ENCODE results near the gene LYPLAL1. TPM values are rescaled to one million over a fixed set of nuclear protein-coding genes. Genes with fewer than 3 reads are reported as not detected.

The LYPLAL1 gene
- polyA plus RNA-seq, 1 experiment, result 30.1 TPM

- CTCF ChIA-PET, result interaction anchor here (1.5 to 2.2 kb wide), 3 partner anchors 9 to 408 kb away, joined by 4 to 7 read pairs (median 5); no protein-coding TSS in a partner anchor
- Histone ChIP-seq H3K9me3 (ENCODE audit: control insufficient read depth, insufficient read depth, low read length) (no peaks in the 10 kb centered on the region), H3K27me3 (ENCODE audit: control insufficient read depth, insufficient read depth, low read length) (no peaks in the 10 kb centered on the region), H3K27ac (ENCODE audit: low read depth, low read length) (no peak overlapping the region), H3K4me3 (ENCODE audit: low read depth, low read length) (no peak overlapping the region)
- TF ChIP-seq CTCF (IDR thresholded peaks at IDR 0.05; ENCODE audit: low read depth, low read length), result no peak
- POLR2A ChIA-PET, result no interaction called here
- no peak for DNase-seq (ENCODE audit: low read depth, low spot score)
Measured at GRCh38 chr1:219159946-219160645, 13.6 kb upstream of the LYPLAL1 start.

GRCh38 chr1:219160967-219161366, 12.7 kb upstream of the LYPLAL1 start:
- POLR2A ChIA-PET, result interaction anchor here (0.5 to 0.7 kb wide), 2 partner anchors 194 to 437 kb away, joined by 3 to 4 read pairs; no protein-coding TSS in a partner anchor
- no peak for DNase-seq (ENCODE audit: low read depth, low spot score)
- no peak for TF ChIP-seq CTCF (IDR thresholded peaks at IDR 0.05; ENCODE audit: low read depth, low read length)
- CTCF ChIA-PET, result interaction anchor here (1.1 to 2.2 kb wide), 4 partner anchors 10 to 407 kb away, joined by 4 to 7 read pairs (median 4); no protein-coding TSS in a partner anchor
- Histone ChIP-seq H3K27ac (ENCODE audit: low read depth, low read length) (no peak overlapping the region), H3K9me3 (ENCODE audit: control insufficient read depth, insufficient read depth, low read length) (no peaks in the 10 kb centered on the region), H3K27me3 (ENCODE audit: control insufficient read depth, insufficient read depth, low read length) (no peaks in the 10 kb centered on the region), H3K4me3 (ENCODE audit: low read depth, low read length) (no peak overlapping the region)

DNA sequence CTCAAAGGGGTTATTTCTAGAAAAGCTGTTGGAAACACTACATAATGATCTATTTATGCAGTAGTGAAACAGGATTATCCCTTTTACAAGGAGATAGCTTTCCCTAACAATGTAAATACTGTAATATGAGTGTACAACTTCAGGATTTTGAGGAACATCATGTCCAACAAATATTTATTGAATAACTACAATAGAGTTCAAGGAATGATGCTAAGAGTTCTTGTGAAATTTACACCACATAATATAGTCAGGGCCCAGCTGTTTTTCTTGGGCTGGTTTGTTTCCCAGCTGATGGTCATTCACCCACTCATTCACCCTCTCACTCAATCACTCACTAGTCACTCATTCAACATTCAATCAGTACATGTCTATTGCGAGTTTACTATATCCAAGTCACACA, 12.3 kb upstream of the LYPLAL1 start:
- Histone ChIP-seq H3K27me3 (ENCODE audit: control insufficient read depth, insufficient read depth, low read length) (no peaks in the 10 kb centered on the region), H3K9me3 (ENCODE audit: control insufficient read depth, insufficient read depth, low read length) (no peaks in the 10 kb centered on the region), H3K27ac (ENCODE audit: low read depth, low read length) (no peak overlapping the region), H3K4me3 (ENCODE audit: low read depth, low read length) (no peak overlapping the region)
- CTCF ChIA-PET, result interaction anchor here (0.7 to 2.2 kb wide), 5 partner anchors 10 to 503 kb away, joined by 3 to 7 read pairs (median 4); no protein-coding TSS in a partner anchor
- no peak for TF ChIP-seq CTCF (IDR thresholded peaks at IDR 0.05; ENCODE audit: low read depth, low read length)
- DNase-seq (ENCODE audit: low read depth, low spot score), result no peak
- POLR2A ChIA-PET, result interaction anchor here (0.5 to 0.7 kb wide), 2 partner anchors 194 to 437 kb away, joined by 3 to 4 read pairs; no protein-coding TSS in a partner anchor

DNA sequence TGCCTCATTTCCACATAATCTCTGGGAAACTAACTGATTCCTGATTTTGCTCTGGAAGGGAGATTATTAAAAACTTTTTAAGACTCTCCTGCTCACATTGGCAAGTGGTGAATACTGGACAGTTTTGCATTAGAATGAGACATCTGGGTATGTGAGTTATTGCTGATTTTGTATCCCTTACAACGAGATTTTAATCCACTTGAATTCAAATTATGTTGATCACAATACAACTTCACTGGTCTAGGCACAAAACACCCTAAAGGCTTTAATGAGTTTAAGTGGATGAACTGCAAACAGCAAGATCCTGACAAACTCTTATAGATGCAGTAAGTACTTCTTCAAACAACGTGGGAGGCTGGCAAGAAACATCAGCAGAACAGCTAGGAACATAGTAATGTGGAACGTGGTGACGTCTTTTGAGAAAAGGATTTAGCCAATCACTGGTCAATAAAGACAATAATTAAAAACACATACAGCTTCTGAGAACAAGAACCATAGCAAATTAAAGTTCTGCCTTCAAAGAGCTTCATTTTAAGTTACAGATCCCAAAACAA, 10.2 kb upstream of the LYPLAL1 start:
- H3K9me3 ChIP-seq (ENCODE audit: control insufficient read depth, insufficient read depth, low read length), result no peaks in the 10 kb centered on the region

More for the DNA sequence above, 10.2 kb upstream of the LYPLAL1 start:
- no peak for DNase-seq (ENCODE audit: low read depth, low spot score)
- no peaks in the 10 kb centered on the region for H3K27me3 ChIP-seq (ENCODE audit: control insufficient read depth, insufficient read depth, low read length)
- ChIA-PET POLR2A (no interaction called here), CTCF (interaction anchor here (0.7 kb wide), 1 partner anchor 404 kb away, joined by 3 read pairs; no protein-coding TSS in a partner anchor)
- no peak overlapping the region for H3K27ac ChIP-seq (ENCODE audit: low read depth, low read length)
- no peak for TF ChIP-seq CTCF (IDR thresholded peaks at IDR 0.05; ENCODE audit: low read depth, low read length)
- H3K4me3 ChIP-seq (ENCODE audit: low read depth, low read length), result no peak overlapping the region
